NCI-H1105 treated with DMSO at 0.1 percent for 48 hours (cell line): ENCODE data around the gene NR1I2.

Source experiments
- DNase-seq: peaks from one replicate; lab custom pipeline; 2025; lab: John Stamatoyannopoulos, UW

Gene NR1I2

GRCh38 chr3:119779731-119780383 lies 2.0 kb upstream of the NR1I2 start:
- no peak for DNase-seq

- DNase-seq: no peak
Observed at GRCh38 chr3:119782460-119782859, 559 bp downstream of the NR1I2 start.

- DNase-seq: no peak
Observed at GRCh38 chr3:119783255-119783654, 1.4 kb downstream of the NR1I2 start.

- no peak for DNase-seq
Observed at GRCh38 chr3:119783883-119784282, 2.0 kb downstream of the NR1I2 start.

- DNase-seq: no peak
Observed at GRCh38 chr3:119786409-119786808, 4.5 kb downstream of the NR1I2 start.

- DNase-seq: no peak
Observed at GRCh38 chr3:119790369-119790768, 8.5 kb downstream of the NR1I2 start.

- no peak for DNase-seq
Observed at GRCh38 chr3:119792270-119792669, 10.4 kb downstream of the NR1I2 start.

GRCh38 chr3:119794401-119794800 lies 12.5 kb downstream of the NR1I2 start:
- no peak for DNase-seq

- no peak for DNase-seq
Observed at GRCh38 chr3:119794971-119795612, 13.2 kb downstream of the NR1I2 start.

- DNase-seq: no peak
Observed at GRCh38 chr3:119795849-119796248, 13.9 kb downstream of the NR1I2 start.

- DNase-seq: no peak
Observed at GRCh38 chr3:119796368-119796767, 14.5 kb downstream of the NR1I2 start.

- DNase-seq: no peak
Observed at GRCh38 chr3:119796785-119797184, 14.9 kb downstream of the NR1I2 start.

- DNase-seq: no peak
Observed at GRCh38 chr3:119800844-119801243, 18.9 kb downstream of the NR1I2 start.

- no peak for DNase-seq
Observed at GRCh38 chr3:119808244-119808643, 26.3 kb downstream of the NR1I2 start.

- no peak for DNase-seq
Observed at GRCh38 chr3:119808843-119809242, 26.9 kb downstream of the NR1I2 start.

- no peak for DNase-seq
Observed at GRCh38 chr3:119809249-119810017, 27.5 kb downstream of the NR1I2 start.

- no peak for DNase-seq
Observed at GRCh38 chr3:119810018-119810435, 28.1 kb downstream of the NR1I2 start.

GRCh38 chr3:119812491-119813058 lies 30.7 kb downstream of the NR1I2 start:
- no peak for DNase-seq

- DNase-seq: no peak
Observed at GRCh38 chr3:119815716-119816115, 33.8 kb downstream of the NR1I2 start.

GRCh38 chr3:119817071-119817470 lies 35.2 kb downstream of the NR1I2 start:
- DNase-seq: no peak

GRCh38 chr3:119817583-119818363 lies 35.9 kb downstream of the NR1I2 start:
- no peak for DNase-seq

- DNase-seq: no peak
Observed at GRCh38 chr3:119818937-119819336, 37.0 kb downstream of the NR1I2 start.
